NCI-H2227 treated with DMSO at 0.1 percent for 48 hours (cell line): Measurements from ENCODE around the gene SSB.
A peak's percentile ranks its signal among the peaks of the same experiment; 100 is the strongest.
"Not testable (repeated sequence)": the region's sequence is repeated elsewhere in the genome, so short reads cannot be mapped to it uniquely, and the experiment has no call there.

Experiments used
- DNase-seq: peaks from one replicate; lab custom pipeline; 2025; lab: John Stamatoyannopoulos, UW

Gene SSB

GRCh38 chr2:169782513-169782912, 16.2 kb upstream of the SSB start:
- DNase-seq, result no peak

DNA sequence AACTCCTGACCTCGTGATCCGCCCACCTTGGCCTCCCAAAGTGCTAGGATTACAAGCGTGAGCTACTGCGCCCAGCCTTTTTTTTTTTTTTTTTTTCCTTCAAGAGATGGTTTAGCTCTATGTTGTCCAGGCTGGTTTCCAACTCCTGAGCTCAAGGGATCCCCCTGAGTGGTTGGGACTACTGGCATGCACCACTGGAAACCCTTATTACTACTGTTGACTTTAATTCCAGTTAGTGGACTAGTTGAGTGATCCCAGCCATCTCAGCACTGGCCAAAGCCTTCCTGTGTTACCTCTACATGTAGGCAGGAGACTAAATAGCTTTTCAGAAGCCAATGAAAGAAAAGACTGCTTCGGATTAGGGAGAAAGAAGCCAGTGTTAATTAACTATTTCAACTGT, 8.1 kb upstream of the SSB start:
- DNase-seq, result no peak

DNA sequence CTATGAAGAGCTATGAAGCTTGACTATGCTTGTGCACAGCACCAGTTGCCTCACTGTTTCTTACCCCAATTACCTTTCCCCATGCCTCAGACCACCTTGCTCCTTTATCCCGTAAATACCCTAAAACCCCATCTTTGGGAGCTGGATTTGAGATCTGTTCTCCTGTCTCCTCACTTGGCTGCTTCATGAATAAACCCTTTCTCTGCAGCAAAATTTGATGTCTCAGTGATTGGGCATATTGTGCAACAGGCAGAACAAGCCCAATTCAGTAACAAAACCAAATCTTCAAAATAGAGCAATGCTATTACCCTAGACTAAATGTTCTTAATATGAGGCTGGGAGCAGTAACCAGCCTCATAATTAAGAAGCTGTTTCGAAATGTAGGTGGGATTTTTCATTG, 3.5 kb upstream of the SSB start:
- no peak for DNase-seq

GRCh38 chr2:169796441-169796840, 2.2 kb upstream of the SSB start:
- DNase-seq, result no peak

GRCh38 chr2:169797601-169798000, 1.1 kb upstream of the SSB start:
- DNase-seq, result no peak

DNA sequence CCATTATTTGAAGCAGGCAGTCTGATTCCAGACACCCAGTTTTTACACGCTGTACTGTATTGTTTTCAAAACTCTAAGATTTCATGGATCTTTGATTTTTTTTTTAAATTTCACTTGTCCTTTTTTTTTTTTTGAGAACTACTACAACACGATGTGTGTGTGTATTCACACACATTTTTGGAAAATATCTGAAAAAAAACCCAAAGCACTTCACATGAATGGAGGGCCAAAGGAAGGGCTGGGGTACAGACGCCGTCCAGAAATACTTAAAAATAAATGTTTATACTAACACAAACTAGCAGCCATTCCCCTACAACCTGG, 314 bp upstream of the SSB start:
- no peak for DNase-seq

DNA sequence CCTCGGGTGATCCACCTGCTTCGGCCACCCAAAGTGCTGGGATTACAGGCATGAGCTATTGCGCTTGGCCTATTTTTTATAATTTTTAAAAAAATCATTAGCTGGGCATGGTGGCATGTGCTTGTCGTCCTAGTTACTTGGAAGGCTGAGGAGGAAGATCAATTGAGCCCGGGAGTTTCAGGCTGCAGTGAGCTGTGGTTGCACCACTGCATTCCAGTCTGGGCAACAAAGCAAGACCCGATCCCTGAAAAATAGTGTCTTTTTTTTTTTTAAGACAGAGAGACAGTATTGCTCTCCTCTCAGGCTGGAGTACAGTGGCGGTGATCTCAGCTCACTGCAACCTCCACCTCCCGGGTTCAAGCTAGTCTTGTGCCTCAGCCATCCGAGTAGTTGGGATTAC, 4.8 kb downstream of the SSB start:
- no peak for DNase-seq

DNA sequence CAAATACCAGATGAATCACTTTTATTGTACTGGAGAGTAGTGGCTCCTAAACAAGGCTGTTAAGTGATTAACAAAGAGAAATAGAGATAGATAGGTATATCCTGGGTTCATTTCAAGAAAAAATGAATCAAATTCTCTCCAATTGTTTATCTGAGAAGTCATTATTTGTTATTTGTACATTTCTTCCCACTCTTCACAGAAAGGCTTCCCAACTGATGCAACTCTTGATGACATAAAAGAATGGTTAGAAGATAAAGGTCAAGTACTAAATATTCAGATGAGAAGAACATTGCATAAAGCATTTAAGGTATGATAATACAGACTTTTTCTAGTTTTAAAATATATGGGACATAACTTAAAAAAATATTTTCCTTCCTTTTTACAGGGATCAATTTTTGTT, 7.9 kb downstream of the SSB start:
- no peak for DNase-seq

- no peak for DNase-seq
These were observed 9.6 kb downstream of the SSB start for GRCh38 chr2:169808221-169808620.

DNA sequence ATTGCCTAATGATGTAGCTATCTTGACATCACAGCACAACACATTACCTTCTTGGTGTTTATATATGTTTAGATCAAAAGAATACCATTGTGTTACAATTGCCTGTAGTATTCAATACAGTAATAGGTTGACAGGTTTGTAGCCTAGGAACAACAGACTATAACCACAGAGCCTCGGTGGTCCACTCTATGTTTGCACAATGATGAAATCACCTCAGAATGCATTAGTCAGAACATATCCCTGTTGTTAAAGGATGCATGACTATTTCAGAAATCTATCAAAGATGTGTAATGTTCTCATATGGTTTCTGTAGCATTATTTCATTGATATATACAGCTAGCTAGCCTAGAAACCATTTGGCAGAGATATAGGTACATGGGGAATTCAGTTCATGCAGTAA, 17.2 kb downstream of the SSB start:
- no peak for DNase-seq

DNA sequence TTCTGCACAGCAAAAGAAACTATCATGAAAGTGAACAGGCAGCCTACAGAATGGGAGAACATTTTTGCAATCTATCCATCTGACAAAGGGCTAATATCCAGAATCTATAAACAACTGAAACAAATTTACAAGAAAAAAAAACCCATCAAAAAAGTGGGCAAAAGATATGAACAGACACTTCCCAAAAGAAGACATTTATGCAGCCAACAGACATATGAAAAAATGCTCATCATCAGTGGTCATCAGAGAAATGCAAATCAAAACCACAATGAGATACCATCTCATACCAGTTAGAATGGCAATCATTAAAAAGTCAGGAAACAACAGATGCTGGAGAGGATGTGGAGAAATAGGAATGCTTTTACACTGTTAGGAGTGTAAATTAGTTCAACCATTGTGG, 18.3 kb downstream of the SSB start:
- not testable (repeated sequence) for DNase-seq

- not testable (repeated sequence) for DNase-seq
These were observed 18.7 kb downstream of the SSB start for GRCh38 chr2:169817369-169817768.

DNA sequence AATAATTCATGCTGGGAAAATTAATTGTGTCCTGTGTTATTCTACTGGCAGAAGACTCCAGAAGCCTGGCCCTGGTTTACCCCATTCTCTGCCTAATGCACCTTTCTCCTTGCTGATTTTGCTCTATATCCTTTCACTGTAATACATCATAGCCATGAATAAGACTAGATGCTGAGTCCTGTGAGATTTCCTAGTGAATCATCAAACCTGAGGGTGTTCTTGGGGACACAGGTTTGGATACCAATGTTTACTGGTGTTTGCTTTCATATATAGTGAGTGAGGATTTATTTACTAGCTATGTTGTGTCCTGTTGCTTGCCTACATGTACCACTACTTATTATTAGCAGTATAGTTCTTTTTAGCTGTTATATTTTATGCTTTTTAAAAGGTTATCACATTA, 19.6 kb downstream of the SSB start:
- no peak for DNase-seq

DNA sequence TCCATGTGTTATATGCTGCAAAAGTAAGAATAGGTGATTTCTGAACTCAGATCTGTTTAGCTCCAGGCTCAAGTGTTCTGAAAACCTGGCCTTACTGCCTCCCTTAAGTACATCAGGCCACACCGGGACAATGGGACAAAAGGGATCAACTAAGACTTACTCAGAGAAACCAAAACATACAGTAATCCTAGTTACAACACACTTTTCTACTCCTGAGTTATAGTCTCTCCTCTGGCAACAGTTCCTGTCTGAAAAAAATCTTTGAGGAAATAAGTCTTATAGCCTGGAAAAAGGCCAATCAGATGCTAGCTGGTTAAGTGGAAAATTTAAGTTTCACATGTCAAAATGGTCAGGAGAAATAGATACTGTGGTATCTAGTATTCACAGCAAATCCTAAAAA, 20.4 kb downstream of the SSB start:
- no peak for DNase-seq

DNA sequence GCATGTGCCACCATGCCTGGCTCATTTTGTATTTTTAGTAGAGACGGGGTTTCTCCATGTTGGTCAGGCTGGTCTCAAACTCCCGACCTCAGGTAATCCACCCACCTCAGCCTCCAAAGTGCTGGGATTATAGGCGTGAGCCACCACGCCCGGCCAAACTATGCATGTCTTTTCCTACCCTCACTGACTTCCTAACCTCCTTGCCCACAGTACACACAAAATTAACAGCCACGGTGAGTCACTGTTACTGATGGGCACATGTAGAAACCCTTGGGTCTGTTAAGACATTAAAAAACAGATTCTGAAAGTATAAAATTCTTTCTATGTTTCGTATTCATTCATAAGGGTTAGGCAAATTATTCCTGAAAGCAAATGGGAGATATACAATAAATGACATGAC, 21.4 kb downstream of the SSB start:
- not testable (repeated sequence) for DNase-seq

- DNase-seq, result no peak
These were observed 23.4 kb downstream of the SSB start for GRCh38 chr2:169822036-169822435.

GRCh38 chr2:169822785-169823392, 24.2 kb downstream of the SSB start:
- no peak for DNase-seq

DNA sequence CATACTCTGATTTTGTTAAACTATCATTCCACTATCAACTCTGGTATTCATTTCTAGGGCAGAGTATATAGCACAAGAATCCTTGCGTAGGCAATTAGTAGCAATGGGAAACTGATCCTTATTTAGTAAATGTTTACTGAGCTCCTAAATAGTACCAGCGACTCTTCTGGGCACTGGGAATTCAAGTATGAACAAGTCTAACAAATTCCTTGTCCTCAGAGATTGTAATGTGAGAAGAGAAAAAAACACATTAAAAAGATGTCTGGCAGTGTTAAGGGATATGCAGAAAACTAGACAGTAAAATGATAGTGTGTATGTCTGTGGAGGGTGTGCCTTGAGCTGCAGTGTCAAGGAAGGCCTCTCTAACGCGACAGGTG, 25.3 kb downstream of the SSB start:
- no peak for DNase-seq

DNA sequence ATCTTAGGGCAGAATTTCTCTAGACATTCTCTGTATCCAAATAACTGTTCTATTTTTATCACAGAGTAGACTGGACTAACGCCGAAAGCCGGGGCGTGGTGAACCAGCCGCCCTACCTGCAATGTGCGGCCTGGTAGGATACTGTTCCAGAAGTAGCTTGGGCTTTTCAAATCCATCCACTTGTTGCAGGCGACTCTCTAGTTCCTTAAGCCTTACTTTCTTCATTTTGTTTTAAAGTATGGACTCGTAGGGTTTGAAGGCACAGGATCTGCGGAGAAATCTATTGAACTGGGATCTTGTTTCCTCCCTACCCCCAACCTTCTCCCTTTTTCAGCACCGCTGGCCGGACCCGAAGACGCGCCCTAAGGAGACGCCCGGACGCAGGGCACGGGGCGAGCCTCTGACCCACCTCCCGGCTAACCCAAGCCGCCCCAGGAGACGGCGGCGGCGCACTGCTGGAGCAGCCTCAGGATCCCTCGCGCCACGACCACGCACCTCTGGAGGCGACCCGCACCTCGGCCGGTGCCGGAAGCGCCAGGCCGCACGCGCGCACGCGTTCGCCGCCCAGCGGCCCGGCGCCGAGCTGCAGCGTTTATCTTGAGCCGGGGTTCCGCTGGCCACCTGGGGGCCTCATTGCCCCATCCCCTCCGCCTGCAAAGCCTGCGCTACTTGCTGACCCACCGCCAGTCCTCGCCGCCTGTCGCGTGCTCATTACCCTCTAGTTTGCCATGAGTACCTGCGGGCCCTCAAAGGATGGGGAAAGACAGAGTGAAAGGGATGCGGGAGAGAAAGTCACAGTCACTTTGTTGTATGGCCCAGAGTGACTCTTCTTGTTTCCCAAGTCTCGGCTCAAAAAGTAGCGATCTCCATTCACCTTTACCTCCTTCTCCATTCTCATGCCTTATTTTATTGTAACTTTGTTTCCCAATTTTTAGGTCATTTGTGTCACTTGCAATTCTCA, 26.0 kb downstream of the SSB start, which contains the start of gene METTL5:
TSS of gene METTL5 (minus strand) at position 533 of the 961 bp plus-strand sequence. CDS start at position 225, 308 bp downstream.
- DNase-seq, result peak; percentile 95

GRCh38 chr2:169827272-169828140, 28.8 kb downstream of the SSB start, which contains the start of gene UBR3:
Gene UBR3, plus strand, starts transcription at chr2:169827454. Its CDS starts 54 bp downstream, at chr2:169827508.
- peak; percentile 94 for DNase-seq

- DNase-seq, result peak; percentile 75
These were observed 29.6 kb downstream of the SSB start for GRCh38 chr2:169828141-169828811.

- DNase-seq, result no peak
These were observed 35.7 kb downstream of the SSB start for GRCh38 chr2:169834401-169834800.
